Measurements from ENCODE around the gene RIMS4. TPM values are rescaled to one million over a fixed set of nuclear protein-coding genes. Genes with fewer than 3 reads are reported as not detected.

The RIMS4 gene
- total and polyA plus RNA-seq, 10 of the 15 experiments (the other 5 are each of a cell fraction or from before 2014, with no cell fraction given) = under 0.01 to 0.07 (median 0.05) TPM; not detected in 5

DNA sequence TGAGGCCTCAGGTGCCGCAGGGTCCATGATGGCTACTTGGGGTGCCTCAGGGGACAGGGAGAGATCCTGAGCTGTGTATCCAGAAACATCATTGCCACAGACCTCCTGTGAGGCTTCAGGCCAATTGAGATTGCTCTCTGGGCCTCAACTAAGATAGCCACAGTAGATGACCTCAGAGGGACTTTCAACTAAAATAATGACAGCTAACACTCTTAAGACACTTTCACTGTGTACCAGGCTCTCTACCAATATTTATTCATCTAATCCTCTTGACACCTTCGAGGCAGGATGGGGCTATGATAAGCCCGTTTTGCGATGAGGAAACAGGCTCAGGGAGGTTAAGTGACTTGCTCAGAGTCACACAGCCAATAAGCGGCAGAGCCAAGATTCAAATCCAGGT is 10.7 kb downstream of the RIMS4 start (continued):
- TF ChIP-seq, protein P1, sequence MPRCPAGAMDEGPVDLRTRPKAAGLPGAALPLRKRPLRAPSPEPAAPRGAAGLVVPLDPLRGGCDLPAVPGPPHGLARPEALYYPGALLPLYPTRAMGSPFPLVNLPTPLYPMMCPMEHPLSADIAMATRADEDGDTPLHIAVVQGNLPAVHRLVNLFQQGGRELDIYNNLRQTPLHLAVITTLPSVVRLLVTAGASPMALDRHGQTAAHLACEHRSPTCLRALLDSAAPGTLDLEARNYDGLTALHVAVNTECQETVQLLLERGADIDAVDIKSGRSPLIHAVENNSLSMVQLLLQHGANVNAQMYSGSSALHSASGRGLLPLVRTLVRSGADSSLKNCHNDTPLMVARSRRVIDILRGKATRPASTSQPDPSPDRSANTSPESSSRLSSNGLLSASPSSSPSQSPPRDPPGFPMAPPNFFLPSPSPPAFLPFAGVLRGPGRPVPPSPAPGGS (IDR thresholded peaks at IDR 0.05; ENCODE audit: borderline replicate concordance, insufficient read depth, low read depth, low read length, poor library complexity, severe bottlenecking) = no peak
- TF ChIP-seq CREM (IDR thresholded peaks at IDR 0.05; ENCODE audit: low read depth) = no peak
- TF ChIP-seq HCFC1 (IDR thresholded peaks at IDR 0.05; ENCODE audit: low read length) = no peak
- no peak for TF ChIP-seq RFX5 (IDR thresholded peaks at IDR 0.05; ENCODE audit: low read depth, low read length)
- no peak for TF ChIP-seq KLF5 (IDR thresholded peaks at IDR 0.05; ENCODE audit: partially characterized antibody)

DNA sequence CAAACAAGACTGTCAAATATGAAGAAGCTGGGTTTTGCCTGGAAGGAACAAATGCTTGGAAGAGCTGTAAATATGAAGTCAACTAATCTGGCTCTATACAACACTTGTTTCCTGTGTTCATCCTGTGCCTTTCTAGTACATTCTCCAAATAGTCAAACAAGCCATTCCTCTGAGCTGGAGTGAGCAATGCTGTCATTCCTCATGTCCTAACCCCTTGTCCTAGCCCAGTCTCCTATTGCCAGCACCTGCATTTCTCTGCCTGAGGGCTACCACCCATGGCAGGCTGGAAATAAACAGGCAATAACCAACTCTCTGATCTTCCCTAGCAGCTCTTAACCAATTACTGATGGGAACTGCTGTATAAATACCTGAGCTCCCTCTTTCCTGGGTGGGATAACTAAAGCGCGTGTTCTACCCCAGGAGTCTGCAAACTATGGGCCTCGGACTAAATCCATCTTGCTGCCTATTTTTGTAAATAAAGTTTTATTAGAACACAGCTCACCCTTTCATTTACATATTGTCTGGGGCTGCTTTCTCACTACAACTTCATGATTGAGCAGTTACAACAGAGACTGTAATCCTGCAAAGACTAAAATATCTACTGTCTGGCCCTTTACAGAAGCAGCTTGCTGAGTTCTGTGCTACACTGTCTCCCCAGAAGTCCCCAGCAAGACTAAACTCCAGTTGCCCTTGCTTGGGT is 13.4 kb downstream of the RIMS4 start:
- Histone ChIP-seq H2AFZ (ENCODE audit: control insufficient read depth, low read depth, low read length) (no peak overlapping the region), H3K4me3 (no peak overlapping the region), H3K9ac (ENCODE audit: control insufficient read depth, insufficient read depth, low read length) (no peak overlapping the region), H3K4me1 (ENCODE audit: control insufficient read depth, insufficient read depth, low read length) (no peaks in the 10 kb centered on the region), H3K79me2 (ENCODE audit: control insufficient read depth, insufficient read depth, low read length) (no peaks in the 10 kb centered on the region), H3K27me3 (replicated peaks in 1 of 2; ENCODE audit: control insufficient read depth in 2 of 2, insufficient read depth in 2 of 2, low read length in 1 of 2) (no peaks in the 10 kb centered on the region; a peak in 2 of 4 replicates), H3K36me3 (ENCODE audit: control insufficient read depth in 2 of 2, insufficient read depth in 2 of 2, low read length in 1 of 2) (no peaks in the 10 kb centered on the region), H3K27ac (ENCODE audit: control insufficient read depth, insufficient read depth) (no peak overlapping the region), H4K20me1 (ENCODE audit: control insufficient read depth, insufficient read depth) (no peaks in the 10 kb centered on the region), H3K9me3 (replicated peaks; ENCODE audit: control insufficient read depth, insufficient read depth, low read length) (no peaks in the 10 kb centered on the region), H3K4me2 (ENCODE audit: control insufficient read depth, insufficient read depth) (no peak overlapping the region)
- ChIA-PET CTCF (no interaction called here), SMC1A (ENCODE audit: uncharacterized antibody, unreplicated experiment) (interaction anchor here (0.6 kb wide), 1 partner anchor 161 kb away, joined by 3 read pairs; no protein-coding TSS in a partner anchor), RAD21 (ENCODE audit: unreplicated experiment) (no interaction called here), POLR2A (no interaction called here)
- no peak for FAIRE-seq
- in situ Hi-C loops (cut with MboI) (no loop called here), intact Hi-C loops (cut with micrococcal nuclease; ENCODE audit: unreplicated experiment) (no loop called here)
- no TSS peak for BruUV-seq (replicated peaks)
- no peak for ATAC-seq
- no peak for DNase-seq (ENCODE audit: low read depth, low spot score)
- WGBS (ENCODE audit: insufficient coverage, insufficient replicate concordance, low lambda C conversion rate, missing lambda C conversion rate) = 72% methylated on average over 3 of the region's 3 CpGs
- no peak for TF ChIP-seq WRNIP1 (IDR thresholded peaks at IDR 0.05; ENCODE audit: borderline replicate concordance, low read depth, low read length)
- TF ChIP-seq ZNF384 (IDR thresholded peaks at IDR 0.05; ENCODE audit: borderline replicate concordance, low read depth, low read length) = no peak
- TF ChIP-seq CBX3 (IDR thresholded peaks at IDR 0.05; ENCODE audit: borderline replicate concordance, low read depth) = no peak
- TF ChIP-seq, protein P2, sequence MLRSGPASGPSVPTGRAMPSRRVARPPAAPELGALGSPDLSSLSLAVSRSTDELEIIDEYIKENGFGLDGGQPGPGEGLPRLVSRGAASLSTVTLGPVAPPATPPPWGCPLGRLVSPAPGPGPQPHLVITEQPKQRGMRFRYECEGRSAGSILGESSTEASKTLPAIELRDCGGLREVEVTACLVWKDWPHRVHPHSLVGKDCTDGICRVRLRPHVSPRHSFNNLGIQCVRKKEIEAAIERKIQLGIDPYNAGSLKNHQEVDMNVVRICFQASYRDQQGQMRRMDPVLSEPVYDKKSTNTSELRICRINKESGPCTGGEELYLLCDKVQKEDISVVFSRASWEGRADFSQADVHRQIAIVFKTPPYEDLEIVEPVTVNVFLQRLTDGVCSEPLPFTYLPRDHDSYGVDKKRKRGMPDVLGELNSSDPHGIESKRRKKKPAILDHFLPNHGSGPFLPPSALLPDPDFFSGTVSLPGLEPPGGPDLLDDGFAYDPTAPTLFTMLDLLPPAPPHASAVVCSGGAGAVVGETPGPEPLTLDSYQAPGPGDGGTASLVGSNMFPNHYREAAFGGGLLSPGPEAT (IDR thresholded peaks at IDR 0.05; ENCODE audit: low read depth) = no peak
- TF ChIP-seq DPF2 (IDR thresholded peaks at IDR 0.05) = no peak
- no peak for TF ChIP-seq YY1 (IDR thresholded peaks at IDR 0.05; ENCODE audit: low read depth, low read length)
- no peak for TF ChIP-seq YBX1 (IDR thresholded peaks at IDR 0.05)
- TF ChIP-seq CREM (IDR thresholded peaks at IDR 0.05; ENCODE audit: low read depth) = no peak
- TF ChIP-seq ASH2L (IDR thresholded peaks at IDR 0.05; ENCODE audit: borderline replicate concordance, low read depth) = no peak
- TF ChIP-seq SMAD5 (IDR thresholded peaks at IDR 0.05; ENCODE audit: low read depth) = no peak
- no peak for TF ChIP-seq HDGF (IDR thresholded peaks at IDR 0.05)
- TF ChIP-seq NFIC (IDR thresholded peaks at IDR 0.05; ENCODE audit: low read depth, low read length) = no peak
- TF ChIP-seq, protein P3, sequence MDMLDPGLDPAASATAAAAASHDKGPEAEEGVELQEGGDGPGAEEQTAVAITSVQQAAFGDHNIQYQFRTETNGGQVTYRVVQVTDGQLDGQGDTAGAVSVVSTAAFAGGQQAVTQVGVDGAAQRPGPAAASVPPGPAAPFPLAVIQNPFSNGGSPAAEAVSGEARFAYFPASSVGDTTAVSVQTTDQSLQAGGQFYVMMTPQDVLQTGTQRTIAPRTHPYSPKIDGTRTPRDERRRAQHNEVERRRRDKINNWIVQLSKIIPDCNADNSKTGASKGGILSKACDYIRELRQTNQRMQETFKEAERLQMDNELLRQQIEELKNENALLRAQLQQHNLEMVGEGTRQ (IDR thresholded peaks at IDR 0.05; ENCODE audit: borderline replicate concordance, low read depth, low read length) = no peak
- TF ChIP-seq JUND (IDR thresholded peaks at IDR 0.05; ENCODE audit: low read depth, low read length) = no peak
- no peak for TF ChIP-seq BRCA1 (IDR thresholded peaks at IDR 0.05; ENCODE audit: low read depth, low read length)
